GM23338 (cell line): ENCODE measurements around the gene CDHR2. TPM values are rescaled to one million over a fixed set of nuclear protein-coding genes. Genes with fewer than 3 reads are reported as not detected.

ENCODE experiments used
- ATAC-seq: fragments of 200-7000 bp; cut with Tn5 transposase; 3 replicates; pipeline ENCODE4 v1.9.1; 2020
- DNase-seq: peaks from one replicate; pipeline ENCODE4 v3.0.0-alpha.2; 2015; ENCODE audit warnings: low spot score
- H2AFZ ChIP-seq: fragments of 200-600 bp; sonication (generic); 2 replicates; pipeline ENCODE4 v1.8.0; 2016; ENCODE audit warnings: antibody characterized with exemption, mild to moderate bottlenecking, moderate library complexity
- H3F3A ChIP-seq: fragments of 200-600 bp; sonication (generic); replicated peaks from 2 replicates; pipeline ENCODE4 v1.8.0; 2017; ENCODE audit warnings: antibody characterized with exemption, mixed run types, low read depth
- H3K27ac ChIP-seq: fragments of 200-600 bp; sonication (generic); 2 replicates; pipeline ENCODE4 v1.6.1; 2016; ENCODE audit warnings: low read depth
- H3K27me3 ChIP-seq: fragments of 200-600 bp; sonication (generic); 2 replicates; pipeline ENCODE4 v1.8.0; 2016; ENCODE audit warnings: mild to moderate bottlenecking, mixed run types, moderate library complexity; ENCODE audit not compliant: insufficient read depth
- H3K36me3 ChIP-seq: fragments of 200-600 bp; sonication (generic); 2 replicates; pipeline ENCODE4 v1.8.0; 2016; ENCODE audit warnings: mild to moderate bottlenecking; ENCODE audit not compliant: insufficient read depth
- H3K4me1 ChIP-seq: fragments of 200-600 bp; sonication (generic); 2 replicates; pipeline ENCODE4 v1.8.0; 2016; ENCODE audit warnings: mild to moderate bottlenecking, moderate library complexity; ENCODE audit not compliant: insufficient read depth
- H3K4me2 ChIP-seq: fragments of 200-600 bp; sonication (generic); 2 replicates; pipeline ENCODE4 v1.7.1; 2017; ENCODE audit warnings: mixed run types
- H3K4me3 ChIP-seq: fragments of 200-600 bp; sonication (generic); 2 replicates; pipeline ENCODE4 v1.6.1; 2016; ENCODE audit warnings: mixed run types
- H3K79me2 ChIP-seq: fragments of 200-600 bp; sonication (generic); replicated peaks from 2 replicates; pipeline ENCODE4 v1.8.0; 2017; ENCODE audit warnings: mild to moderate bottlenecking; ENCODE audit not compliant: insufficient read depth
- H3K9me2 ChIP-seq: fragments of 200-600 bp; sonication (generic); 2 replicates; pipeline ENCODE4 v1.8.0; 2017; ENCODE audit not compliant: insufficient read depth
- H4K20me1 ChIP-seq: fragments of 200-600 bp; sonication (generic); replicated peaks from 2 replicates; pipeline ENCODE4 v1.8.0; 2017; ENCODE audit warnings: mild to moderate bottlenecking; ENCODE audit not compliant: insufficient read depth
- H3K27ac Mint-ChIP-seq: 2 replicates; pipeline ENCODE4 v1.8.0; 2020; ENCODE audit warnings: inconsistent platforms, mild to moderate bottlenecking, moderate library complexity, mixed read lengths
- H3K27me3 Mint-ChIP-seq: 3 replicates; pipeline ENCODE4 v1.8.0; 2022; ENCODE audit warnings: low read depth, mild to moderate bottlenecking, moderate library complexity, mixed read lengths, inconsistent platforms; ENCODE audit not compliant: insufficient read depth, poor library complexity
- H3K36me3 Mint-ChIP-seq: 3 replicates; pipeline ENCODE4 v1.8.0; 2021; ENCODE audit warnings: low read depth, mild to moderate bottlenecking, inconsistent platforms, moderate library complexity, mixed read lengths
- H3K4me1 Mint-ChIP-seq: 3 replicates; pipeline ENCODE4 v1.8.0; 2020; ENCODE audit warnings: mild to moderate bottlenecking, inconsistent platforms, mixed read lengths
- H3K4me3 Mint-ChIP-seq: 3 replicates; pipeline ENCODE4 v1.8.0; 2021; ENCODE audit warnings: moderate library complexity, mild to moderate bottlenecking, inconsistent platforms, mixed read lengths
- H3K9me3 Mint-ChIP-seq: 3 replicates; pipeline ENCODE4 v1.8.0; 2020; ENCODE audit warnings: moderate library complexity, mild to moderate bottlenecking, inconsistent platforms, mixed read lengths
- CREB1 ChIP-seq: fragments of 250-450 bp; sonication (Bioruptor Pico); IDR thresholded peaks from 2 replicates; pipeline ENCODE4 v1.5.0; 2020; ENCODE audit warnings: low read depth, mild to moderate bottlenecking, moderate library complexity
- CTCF ChIP-seq, 2 experiments: fragments of 200-600 bp in 1 of 2; sonication (generic) in 1 of 2; conservative IDR thresholded peaks; 2 replicates each; pipeline versions ENCODE4 v1.5.1 to v1.6.1; 2016 to 2017; ENCODE audit warnings: antibody characterized with exemption in 2 of 2, low read depth in 2 of 2, mild to moderate bottlenecking in 2 of 2, moderate library complexity in 1 of 2
- ETS1 ChIP-seq: IDR thresholded peaks from 2 replicates; pipeline ENCODE4 v1.6.1; 2016; ENCODE audit warnings: antibody characterized with exemption
- EZH2 ChIP-seq: fragments of 200-600 bp; sonication (generic); IDR thresholded peaks from one replicate; pipeline ENCODE4 v1.8.0; 2017; ENCODE audit warnings: antibody characterized with exemption, mild to moderate bottlenecking, low read depth; ENCODE audit not compliant: unreplicated experiment
- EZH2phosphoT487 ChIP-seq: fragments of 200-600 bp; sonication (generic); IDR thresholded peaks from one replicate; pipeline ENCODE4 v1.8.1; 2018; ENCODE audit warnings: antibody characterized with exemption; ENCODE audit not compliant: unreplicated experiment
- JUNB ChIP-seq: IDR thresholded peaks from one replicate; pipeline ENCODE4 v1.6.1; 2016; ENCODE audit warnings: antibody characterized with exemption; ENCODE audit not compliant: unreplicated experiment
- NANOG ChIP-seq: IDR thresholded peaks from 2 replicates; pipeline ENCODE4 v1.6.1; 2016; ENCODE audit warnings: antibody characterized with exemption, borderline replicate concordance
- STAT1 ChIP-seq: IDR thresholded peaks from one replicate; pipeline ENCODE4 v1.6.1; 2016; ENCODE audit warnings: antibody characterized with exemption; ENCODE audit not compliant: unreplicated experiment
- ZNF114 ChIP-seq: fragments of 250-450 bp; sonication (Bioruptor Pico); IDR thresholded peaks from 2 replicates; pipeline ENCODE4 v1.5.0; 2020; ENCODE audit warnings: mild to moderate bottlenecking, moderate library complexity
- ZNF331 ChIP-seq: fragments of 250-450 bp; sonication (Bioruptor Pico); IDR thresholded peaks from 2 replicates; pipeline ENCODE4 v1.5.0; 2020; ENCODE audit warnings: low read depth, mild to moderate bottlenecking, moderate library complexity
- ZNF462 ChIP-seq: fragments of 250-450 bp; sonication (Bioruptor Pico); IDR thresholded peaks from 2 replicates; pipeline ENCODE4 v1.5.0; 2020; ENCODE audit warnings: mild to moderate bottlenecking, moderate library complexity
- polyA plus RNA-seq: library from polyadenylated mRNA; unstranded; fragments of >200 nt; fragmentation: Nextera tagmentation; extraction: Ambion mirVana; gene quantifications from 2 replicates; pipeline ENCODE4 v1.2.1, GENCODE V29; 2016
- total RNA-seq: library from RNA; depleted of rRNA; stranded (reverse); fragments of >200 nt; shearing (Covaris generic); gene quantifications from 2 replicates; pipeline ENCODE4 v1.2.3, GENCODE V29; 2014
- TF ChIP-seq, protein P1 (sequence below): IDR thresholded peaks from one replicate; pipeline ENCODE4 v1.6.1; 2018; ENCODE audit warnings: antibody characterized with exemption; ENCODE audit not compliant: unreplicated experiment

The CDHR2 gene
- total and polyA plus RNA-seq, 2 experiments from 2014 or later, result not detected

DNA sequence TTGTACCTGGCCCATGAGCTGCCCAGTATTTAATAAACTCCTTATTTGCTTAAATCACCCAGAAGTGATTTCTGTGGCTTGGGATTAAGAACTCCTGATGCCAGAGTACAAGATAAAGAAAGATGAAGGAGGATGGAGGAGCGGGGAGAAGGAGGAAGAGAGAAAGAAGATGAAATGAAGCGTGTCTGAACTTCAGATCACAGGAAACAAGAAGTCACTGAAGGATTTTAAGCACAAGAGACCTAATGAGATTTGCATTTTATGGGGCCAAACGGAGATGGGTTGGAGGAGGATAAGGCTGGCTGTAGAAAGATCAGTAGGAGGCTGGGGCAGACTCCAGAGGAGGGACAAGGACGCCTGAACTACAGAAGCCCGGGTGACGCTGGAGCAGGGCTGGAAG is 84.5 kb downstream of the CDHR2 start:
- Histone ChIP-seq H3K4me3 (no peak overlapping the region), H3K36me3 (no peaks in the 10 kb centered on the region), H4K20me1 (peaks cover 1% of the 10 kb centered on the region; the same call in 1 of the 2 replicates), H3K27me3 (peaks cover 37% of the 10 kb centered on the region), H3K9me2 (no peaks in the 10 kb centered on the region), H3K4me2 (peak overlapping the region; percentile 57), H2AFZ (no peak overlapping the region), H3K4me1 (peaks cover 18% of the 10 kb centered on the region), H3F3A (peaks cover 4% of the 10 kb centered on the region; the same call in 1 of the 2 replicates), H3K27ac (no peak overlapping the region), H3K79me2 (no peaks in the 10 kb centered on the region)
- Mint-ChIP-seq H3K36me3 (no peaks in the 10 kb centered on the region), H3K27ac (no peak overlapping the region), H3K4me1 (peaks cover 41% of the 10 kb centered on the region), H3K27me3 (peaks cover 51% of the 10 kb centered on the region), H3K9me3 (peaks cover 7% of the 10 kb centered on the region; the same call in 2 of the 3 replicates), H3K4me3 (no peak overlapping the region)
- no peak for TF ChIP-seq ZNF114 (CRISPR knock-in tag)
- TF ChIP-seq NANOG, result no peak
- TF ChIP-seq, protein P1, sequence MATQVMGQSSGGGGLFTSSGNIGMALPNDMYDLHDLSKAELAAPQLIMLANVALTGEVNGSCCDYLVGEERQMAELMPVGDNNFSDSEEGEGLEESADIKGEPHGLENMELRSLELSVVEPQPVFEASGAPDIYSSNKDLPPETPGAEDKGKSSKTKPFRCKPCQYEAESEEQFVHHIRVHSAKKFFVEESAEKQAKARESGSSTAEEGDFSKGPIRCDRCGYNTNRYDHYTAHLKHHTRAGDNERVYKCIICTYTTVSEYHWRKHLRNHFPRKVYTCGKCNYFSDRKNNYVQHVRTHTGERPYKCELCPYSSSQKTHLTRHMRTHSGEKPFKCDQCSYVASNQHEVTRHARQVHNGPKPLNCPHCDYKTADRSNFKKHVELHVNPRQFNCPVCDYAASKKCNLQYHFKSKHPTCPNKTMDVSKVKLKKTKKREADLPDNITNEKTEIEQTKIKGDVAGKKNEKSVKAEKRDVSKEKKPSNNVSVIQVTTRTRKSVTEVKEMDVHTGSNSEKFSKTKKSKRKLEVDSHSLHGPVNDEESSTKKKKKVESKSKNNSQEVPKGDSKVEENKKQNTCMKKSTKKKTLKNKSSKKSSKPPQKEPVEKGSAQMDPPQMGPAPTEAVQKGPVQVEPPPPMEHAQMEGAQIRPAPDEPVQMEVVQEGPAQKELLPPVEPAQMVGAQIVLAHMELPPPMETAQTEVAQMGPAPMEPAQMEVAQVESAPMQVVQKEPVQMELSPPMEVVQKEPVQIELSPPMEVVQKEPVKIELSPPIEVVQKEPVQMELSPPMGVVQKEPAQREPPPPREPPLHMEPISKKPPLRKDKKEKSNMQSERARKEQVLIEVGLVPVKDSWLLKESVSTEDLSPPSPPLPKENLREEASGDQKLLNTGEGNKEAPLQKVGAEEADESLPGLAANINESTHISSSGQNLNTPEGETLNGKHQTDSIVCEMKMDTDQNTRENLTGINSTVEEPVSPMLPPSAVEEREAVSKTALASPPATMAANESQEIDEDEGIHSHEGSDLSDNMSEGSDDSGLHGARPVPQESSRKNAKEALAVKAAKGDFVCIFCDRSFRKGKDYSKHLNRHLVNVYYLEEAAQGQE, result no peak
- no peak for TF ChIP-seq CTCF (conservative IDR thresholded peaks at IDR 0.05; ENCODE audit: low read depth in 2 of 2)
- TF ChIP-seq EZH2phosphoT487, result no peak
- TF ChIP-seq CREB1 (CRISPR knock-in tag), result no peak
- no peak for TF ChIP-seq JUNB
- TF ChIP-seq ETS1, result no peak
- no peak for TF ChIP-seq ZNF462 (CRISPR knock-in tag)
- TF ChIP-seq ZNF331 (CRISPR knock-in tag), result no peak
- no peak for TF ChIP-seq STAT1
- TF ChIP-seq EZH2, result no peak
- DNase-seq (no peak), ATAC-seq (no peak)
